ENCODE results near the gene ARHGAP22. TPM values are rescaled to one million over a fixed set of nuclear protein-coding genes. Genes with fewer than 3 reads are reported as not detected.

Gene ARHGAP22
- polyA plus RNA-seq, 4 donors: 0.97 to 1.9 (median 1.2) TPM

DNA sequence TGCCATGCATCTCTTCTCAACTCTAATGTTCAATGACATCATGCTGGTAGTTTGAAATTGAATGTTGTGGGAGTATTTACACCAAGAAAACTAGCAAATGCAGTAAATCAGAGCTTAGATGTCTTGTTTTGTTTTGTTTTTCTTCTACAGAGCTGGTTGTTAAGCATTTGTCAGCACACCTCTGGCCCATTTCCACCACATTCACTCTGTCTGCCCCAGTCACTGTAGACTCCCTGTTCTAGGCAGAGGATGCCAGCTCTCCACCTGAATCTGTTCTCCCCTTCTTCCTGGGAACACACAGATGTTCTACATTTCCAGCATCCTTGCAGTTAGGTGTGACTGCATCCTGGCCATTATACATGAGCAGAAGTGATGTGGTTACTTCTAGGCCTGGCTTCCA, 4.1 kb upstream of the ARHGAP22 start:
- DNase-seq (ENCODE audit: low read depth in 4 of 4, low spot score in 3 of 4): no peak

DNA sequence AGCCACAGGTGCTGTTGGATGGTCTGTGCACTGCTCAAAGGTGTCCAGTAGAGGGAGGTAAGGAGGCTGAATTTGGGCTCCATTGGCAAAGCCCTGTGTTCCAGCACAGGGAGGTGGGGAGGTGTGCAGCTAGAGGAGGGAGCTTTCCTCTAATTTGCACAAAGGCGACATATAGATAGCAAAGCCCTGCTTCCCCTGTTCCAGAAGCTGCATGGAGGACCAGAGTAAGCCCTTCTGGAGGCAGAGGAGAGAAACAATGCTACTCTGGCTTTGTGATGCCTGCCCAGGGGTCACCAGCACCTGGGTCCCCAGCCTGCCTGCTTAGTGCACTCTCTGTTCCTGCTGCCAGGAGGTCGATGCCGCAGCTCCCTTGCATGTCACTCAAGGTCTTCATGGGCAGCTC, 3.4 kb upstream of the ARHGAP22 start:
- DNase-seq (ENCODE audit: low read depth in 4 of 4, low spot score in 3 of 4): no peak

DNA sequence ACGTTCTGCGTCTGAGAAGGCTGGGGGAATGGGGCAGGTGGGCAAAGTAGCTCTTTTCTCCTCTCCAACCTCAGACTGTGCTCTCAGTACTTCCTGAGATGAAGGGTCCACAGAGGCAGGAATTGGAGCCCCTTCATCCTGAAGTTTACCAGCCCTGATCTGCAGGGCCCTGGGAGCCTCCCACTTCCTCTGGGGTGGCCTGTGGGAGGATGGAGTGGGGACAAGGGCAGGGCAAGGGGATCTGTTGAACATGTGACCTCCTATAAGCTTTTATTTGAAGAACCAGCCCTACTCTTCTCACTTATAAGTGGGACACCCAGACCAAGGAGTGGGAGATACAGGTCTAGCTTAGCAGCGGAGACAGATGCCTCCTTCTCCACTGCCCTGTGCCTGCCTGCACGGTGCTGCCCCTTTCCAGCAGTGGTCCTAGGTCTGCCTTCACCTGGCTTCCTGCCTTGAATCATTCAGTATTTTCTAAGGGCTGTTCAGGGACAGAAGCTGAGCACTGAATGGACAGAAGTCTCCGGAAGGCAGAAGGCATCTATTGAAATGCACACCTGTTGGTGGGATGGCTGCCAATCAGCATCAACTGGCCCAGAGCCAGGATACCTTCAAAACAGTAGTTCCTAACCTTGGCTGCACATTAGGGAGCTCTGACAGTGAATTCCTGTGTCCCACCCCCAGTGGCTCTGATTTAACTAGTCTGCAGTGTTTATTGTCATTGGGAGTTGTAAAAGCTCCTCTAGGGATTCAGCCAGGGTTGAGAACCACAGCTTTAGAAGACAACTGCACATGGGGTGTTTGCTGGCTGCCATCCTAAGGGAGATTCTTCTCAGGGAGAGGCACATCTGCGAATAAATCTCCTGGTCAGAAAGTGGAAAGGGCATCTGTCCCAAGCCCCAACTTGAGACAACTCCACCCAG, 2.7 kb upstream of the ARHGAP22 start:
- no peak for DNase-seq (ENCODE audit: low read depth in 4 of 4, low spot score in 3 of 4)

- DNase-seq (ENCODE audit: low read depth in 4 of 4, low spot score in 3 of 4): no peak
Measured at GRCh38 chr10:48606530-48607355, 1.9 kb upstream of the ARHGAP22 start.

DNA sequence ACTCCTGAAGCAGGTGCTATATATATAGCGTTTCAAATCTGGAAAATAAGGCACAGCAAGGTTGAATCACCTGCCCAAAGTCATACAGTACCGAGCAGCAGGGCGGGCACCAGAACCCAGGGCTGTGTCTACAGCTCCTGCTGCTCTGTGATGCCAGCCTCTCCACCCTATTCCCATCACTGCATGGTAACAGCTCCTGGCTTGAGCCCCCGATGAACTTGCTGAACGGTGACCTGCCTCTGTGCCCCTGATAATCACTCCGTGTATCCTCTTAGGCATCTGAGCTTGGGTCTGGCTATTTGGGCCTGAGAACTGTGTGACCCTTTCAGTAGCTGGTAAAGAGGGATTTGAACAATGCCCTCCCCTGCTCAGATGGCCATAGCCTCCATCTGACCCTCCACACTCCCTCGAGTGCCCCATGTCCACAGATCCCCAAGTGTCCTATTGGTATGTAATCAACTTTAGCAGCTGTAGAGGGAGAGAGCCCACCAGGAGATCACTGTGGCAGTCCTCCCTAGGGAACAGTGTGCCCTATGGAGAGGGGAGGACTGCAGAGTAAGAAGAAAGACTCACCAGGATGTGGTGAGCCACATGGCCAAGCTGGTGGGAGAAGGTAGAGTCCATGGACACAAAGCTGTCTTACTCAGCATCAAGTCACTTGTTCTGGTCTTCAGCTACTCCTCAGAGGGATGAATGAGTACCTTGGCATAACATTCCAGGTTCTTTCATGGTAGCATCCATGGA, 1.1 kb upstream of the ARHGAP22 start:
- no peak for DNase-seq (ENCODE audit: low read depth in 4 of 4, low spot score in 3 of 4)

DNA sequence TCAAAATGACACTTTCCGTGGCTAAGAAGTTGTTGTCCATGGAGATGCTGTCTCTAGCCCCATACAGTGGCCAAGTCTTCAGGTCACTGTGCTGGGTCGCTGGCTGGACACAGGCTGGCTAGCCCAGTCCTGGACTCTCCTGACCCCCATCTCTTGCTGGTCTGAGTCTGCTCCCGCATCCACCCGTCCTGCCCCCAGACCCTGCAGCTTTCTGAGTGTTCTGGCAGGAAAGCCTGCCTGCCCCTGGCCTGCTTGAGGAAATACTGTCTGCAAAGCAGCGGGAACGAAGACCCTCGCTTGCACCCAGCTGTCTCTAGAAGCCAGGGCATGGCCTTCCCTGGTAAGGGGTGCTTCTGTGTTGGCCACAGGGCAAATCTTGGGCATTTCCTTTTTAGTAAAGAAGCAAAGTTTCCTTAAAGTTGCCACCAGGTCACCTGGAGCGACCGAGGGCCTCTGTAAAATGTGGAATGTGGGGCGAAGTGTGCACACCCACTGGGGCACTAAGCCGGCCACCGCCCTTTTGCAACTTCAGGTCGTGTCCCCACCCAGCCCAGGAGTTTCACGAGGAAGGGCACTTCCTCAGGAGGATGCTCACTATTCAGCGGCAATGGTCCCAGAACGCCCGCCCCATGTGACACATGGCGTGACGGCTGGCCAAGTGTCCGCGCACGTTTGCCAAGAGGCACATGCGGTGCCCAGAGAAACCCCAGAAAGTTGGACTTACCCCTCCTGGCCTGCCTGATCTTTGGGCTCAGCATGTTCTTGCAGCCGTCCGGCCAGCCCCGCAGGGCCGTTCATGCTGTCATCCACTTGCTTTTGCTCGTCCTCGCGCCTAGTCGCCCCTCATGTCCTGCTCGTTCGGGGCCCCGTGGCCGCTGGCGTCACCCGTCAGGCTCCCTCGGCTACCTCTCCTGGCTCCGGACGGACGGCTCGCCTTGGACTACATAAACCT, 558 bp downstream of the ARHGAP22 start:
- DNase-seq (ENCODE audit: low read depth in 4 of 4, low spot score in 3 of 4): no peak

GRCh38 chr10:48603421-48604038, 1.3 kb downstream of the ARHGAP22 start:
- no peak for DNase-seq (ENCODE audit: low read depth in 4 of 4, low spot score in 3 of 4)

- no peak for DNase-seq (ENCODE audit: low read depth in 4 of 4, low spot score in 3 of 4)
Measured at GRCh38 chr10:48602401-48603135, 2.3 kb downstream of the ARHGAP22 start.

GRCh38 chr10:48601789-48602188, 3.1 kb downstream of the ARHGAP22 start:
- DNase-seq (ENCODE audit: low read depth in 4 of 4, low spot score in 3 of 4): no peak

DNA sequence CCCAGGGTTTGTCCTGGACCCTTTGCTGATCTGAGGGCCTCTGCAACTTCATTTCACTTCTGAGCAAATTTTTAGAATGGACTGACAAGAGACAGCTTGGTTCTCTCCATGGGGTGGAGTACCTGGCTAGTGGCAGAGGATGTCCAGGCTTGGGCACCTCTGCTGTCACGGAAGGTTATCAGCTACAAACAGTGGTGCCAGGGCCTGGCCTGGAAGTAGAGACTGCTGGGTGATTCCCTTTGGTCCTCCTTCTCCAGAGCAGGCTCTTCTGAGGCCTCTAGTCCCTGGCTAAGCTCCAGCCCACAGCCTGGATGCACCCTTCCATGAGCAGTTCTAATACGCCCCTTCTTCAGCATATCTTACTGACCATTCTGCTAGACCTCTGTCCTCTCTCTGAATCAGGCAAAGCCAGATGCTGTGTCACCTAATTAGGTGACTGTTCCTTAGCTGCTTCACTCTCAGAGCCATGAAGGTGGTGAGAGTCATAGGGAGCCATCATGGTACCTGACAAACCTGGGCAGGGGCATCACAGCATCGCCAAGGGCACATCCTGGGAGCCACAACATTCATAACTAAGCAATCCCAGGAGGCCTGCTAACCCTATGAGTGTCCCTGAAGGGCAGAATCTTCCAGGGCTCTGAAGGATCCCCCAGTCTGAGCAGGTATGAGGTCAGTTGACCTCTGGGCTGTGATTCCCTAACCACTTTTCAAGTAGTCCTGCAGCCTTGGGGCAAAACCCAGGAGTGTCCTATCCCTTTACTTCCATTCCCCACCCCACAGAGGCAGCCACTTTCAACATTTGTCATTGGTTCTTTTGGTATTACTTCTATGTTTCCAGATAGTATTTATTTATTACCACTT, 4.0 kb downstream of the ARHGAP22 start:
- no peak for DNase-seq (ENCODE audit: low read depth in 4 of 4, low spot score in 3 of 4)

DNA sequence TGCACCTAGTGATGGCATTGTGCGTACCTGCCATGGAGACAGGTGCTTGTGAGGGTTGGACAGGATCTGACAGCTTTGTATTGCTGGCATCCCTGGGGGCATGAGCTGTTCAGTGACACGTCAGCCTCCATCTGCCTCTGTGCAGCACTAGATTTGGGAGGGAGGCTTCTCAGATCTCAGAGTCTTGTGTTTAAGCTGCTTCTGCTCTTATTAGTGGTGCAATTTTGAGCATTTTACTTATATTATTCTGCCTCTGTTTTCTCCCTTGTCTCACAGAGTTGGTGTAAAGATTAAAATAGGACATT, 5.1 kb downstream of the ARHGAP22 start:
- DNase-seq (ENCODE audit: low read depth in 4 of 4, low spot score in 3 of 4): no peak

GRCh38 chr10:48598936-48599829, 5.7 kb downstream of the ARHGAP22 start:
- no peak for DNase-seq (ENCODE audit: low read depth in 4 of 4, low spot score in 3 of 4)

- DNase-seq (ENCODE audit: low read depth in 4 of 4, low spot score in 3 of 4): no peak
Measured at GRCh38 chr10:48598243-48598935, 6.5 kb downstream of the ARHGAP22 start.

DNA sequence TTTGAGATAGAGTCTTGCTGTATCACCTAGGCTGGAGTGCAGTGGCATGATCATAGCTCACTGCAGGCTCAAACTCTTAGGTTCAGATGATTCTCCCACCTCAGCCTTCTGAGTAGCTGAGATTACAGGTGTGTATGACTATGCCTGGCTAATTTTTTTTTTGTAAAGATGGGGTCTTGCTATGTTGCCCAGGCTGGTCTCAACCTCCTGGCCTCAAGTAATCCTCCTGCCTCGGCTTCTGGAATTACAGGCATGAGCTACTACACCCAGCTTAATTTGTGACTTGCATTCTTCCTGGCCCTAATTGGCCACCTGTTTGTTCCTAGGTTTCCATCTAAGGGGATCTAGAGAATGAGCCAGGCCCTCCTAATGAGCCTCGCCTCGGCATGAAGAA, 9.3 kb downstream of the ARHGAP22 start:
- DNase-seq (ENCODE audit: low read depth in 4 of 4, low spot score in 3 of 4): no peak

- no peak for DNase-seq (ENCODE audit: low read depth in 4 of 4, low spot score in 3 of 4)
Measured at GRCh38 chr10:48594803-48595538, 9.9 kb downstream of the ARHGAP22 start.

DNA sequence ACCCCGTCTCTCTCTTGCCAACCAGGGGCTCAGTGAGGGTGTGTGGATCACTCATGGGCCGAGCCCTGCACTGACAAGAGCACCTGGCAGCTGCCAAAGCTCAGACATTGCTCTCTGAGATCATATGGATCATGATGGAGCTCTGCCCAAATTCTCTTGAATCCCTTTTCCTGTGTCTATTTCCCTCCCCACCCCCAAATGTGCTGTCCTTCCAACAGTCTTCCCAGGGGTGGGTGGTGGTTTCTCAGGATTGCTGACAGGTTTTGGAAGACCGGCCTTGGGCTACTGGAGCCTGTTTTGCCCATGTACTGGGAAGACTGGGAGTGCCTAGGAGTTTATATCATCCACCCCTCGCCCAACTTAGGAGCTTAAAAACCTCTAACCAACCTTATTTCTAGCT, 10.5 kb downstream of the ARHGAP22 start:
- no peak for DNase-seq (ENCODE audit: low read depth in 4 of 4, low spot score in 3 of 4)
